Transverse colon (tissue), 4 donors: ENCODE results near the gene PSPH. TPM values are rescaled to one million over a fixed set of nuclear protein-coding genes. Genes with fewer than 3 reads are reported as not detected.

Experiments
- DNase-seq: peaks from one replicate; pipeline ENCODE4 v3.0.0-alpha.2; 2019
- H3K27ac ChIP-seq, 4 donors: fragments of 200-600 bp; sonication (generic); 2 replicates each; pipeline ENCODE4 v1.5.1; 2016 to 2018; ENCODE audit warnings: inconsistent platforms in 4 of 4
- H3K27me3 ChIP-seq: fragments of 200-600 bp; sonication (generic); 2 replicates; pipeline ENCODE4 v1.5.1; 2017; ENCODE audit warnings: inconsistent platforms
- H3K36me3 ChIP-seq, 4 donors: fragments of 200-600 bp; sonication (generic); 2 replicates each; pipeline ENCODE4 v1.5.1; 2017 to 2019; ENCODE audit warnings: inconsistent platforms in 4 of 4
- H3K4me1 ChIP-seq, 4 donors: fragments of 200-600 bp; sonication (generic); 2 replicates each; pipeline ENCODE4 v1.5.1; 2017 to 2020; ENCODE audit warnings: inconsistent platforms in 4 of 4
- H3K4me3 ChIP-seq, 4 donors: fragments of 200-600 bp; sonication (generic); 1 replicate in 1 of 4; 2 replicates in 3 of 4; pipeline versions ENCODE4 v1.5.1 to v1.6.1; 2017 to 2019; ENCODE audit warnings: inconsistent platforms in 4 of 4
- H3K9me3 ChIP-seq, 2 donors: fragments of 200-600 bp; sonication (generic); 2 replicates each; pipeline ENCODE4 v1.5.1; 2017 to 2019; ENCODE audit warnings: inconsistent platforms in 2 of 2
- EP300 ChIP-seq: sonication (generic); formaldehyde crosslinking; IDR thresholded peaks from one replicate; pipeline ENCODE4 v1.6.1; 2017; ENCODE audit warnings: antibody characterized with exemption, low read depth
- POLR2A ChIP-seq: fragments of 450-650 bp; IDR thresholded peaks from one replicate; pipeline ENCODE4 v1.6.1; 2016; ENCODE audit warnings: antibody characterized with exemption, mild to moderate bottlenecking, moderate library complexity
- POLR2AphosphoS5 ChIP-seq, 3 donors: sonication (generic); formaldehyde crosslinking; IDR thresholded peaks; one replicate each; pipeline ENCODE4 v1.6.1; 2016; ENCODE audit warnings: antibody characterized with exemption in 3 of 3
- WGBS, 2 donors: methylation state at CpG; one replicate each; pipeline ENCODE4 v1.1.5; 2018; ENCODE audit warnings: low coverage in 1 of 2; 5-methylcytosine and 5-hydroxymethylcytosine counted together
- in situ Hi-C, 4 donors: fragments of 200-750 bp; cut with MboI; loops; one replicate each; pipeline versions ENCODE4 v1.15.0 to v1.15.1; 2017; ENCODE audit warnings: low sequenced_read_pairs in 3 of 4, low pct_ligation_motif_present in 1 of 4, low pct_unique_long_range_greater_than_20kb in 1 of 4
- intact Hi-C: fragments of 100-400 bp; cut with DNase I; formaldehyde crosslinking; loops from one replicate; pipeline ENCODE4 v1.15.1; 2023; ENCODE audit warnings: low total_unique reads
- total RNA-seq, 4 donors: library from RNA; depleted of rRNA; stranded (reverse); fragments of >200 nt; gene quantifications; one replicate each; pipeline ENCODE4 v1.1.0, GENCODE V29; 2016
- TF ChIP-seq, protein P1 (sequence below), 5 experiments: fragments of 200-600 bp in 3 of 5; fragments of 450-650 bp in 2 of 5; sonication (generic) in 3 of 5; IDR thresholded peaks; 1 replicate in 2 of 5; 2 replicates in 3 of 5; pipeline ENCODE4 v1.5.1; 2016 to 2017; ENCODE audit warnings: antibody characterized with exemption in 5 of 5, inconsistent platforms in 3 of 5, mild to moderate bottlenecking in 2 of 5, moderate library complexity in 1 of 5

PSPH gene
- total RNA-seq, 4 donors from 2014 or later = 8.9 to 15.1 (median 10.0) TPM

DNA sequence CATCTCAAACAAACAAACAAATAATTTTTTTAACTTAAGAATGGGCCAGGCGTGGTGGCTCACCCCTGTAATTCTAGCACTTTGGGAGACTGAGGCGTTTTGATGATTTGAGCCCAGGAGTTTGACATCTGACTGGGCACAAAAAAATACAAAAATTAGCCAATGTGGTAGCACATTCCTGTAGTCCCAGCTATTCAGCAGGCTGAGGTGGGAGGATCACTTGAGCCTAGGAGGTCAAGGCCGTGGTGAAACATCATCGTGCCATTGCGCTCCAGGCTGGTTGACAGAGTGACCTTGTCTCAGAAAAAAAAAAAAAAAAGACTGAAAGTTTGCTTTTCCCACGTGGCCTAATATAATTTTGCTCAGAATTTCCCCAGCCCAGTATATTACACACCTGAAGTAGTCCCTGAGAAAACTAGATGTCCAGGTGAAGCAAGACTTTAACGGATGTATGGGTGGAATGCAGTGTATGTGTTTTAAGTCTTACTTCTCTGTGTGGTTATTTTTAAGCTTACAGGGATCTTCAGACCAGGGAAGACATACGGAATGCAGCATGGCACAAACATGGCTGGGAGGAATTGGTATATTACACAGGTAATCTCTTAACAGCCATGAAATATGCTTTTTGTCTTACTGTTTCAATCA lies 54.3 kb downstream of the PSPH start:
- no peak overlapping the region for H3K4me3 ChIP-seq
- DNase-seq = no peak
- TF ChIP-seq POLR2AphosphoS5 (IDR thresholded peaks at IDR 0.05) (no peak), POLR2A (no peak), EP300 (no peak)
- TF ChIP-seq, protein P1, sequence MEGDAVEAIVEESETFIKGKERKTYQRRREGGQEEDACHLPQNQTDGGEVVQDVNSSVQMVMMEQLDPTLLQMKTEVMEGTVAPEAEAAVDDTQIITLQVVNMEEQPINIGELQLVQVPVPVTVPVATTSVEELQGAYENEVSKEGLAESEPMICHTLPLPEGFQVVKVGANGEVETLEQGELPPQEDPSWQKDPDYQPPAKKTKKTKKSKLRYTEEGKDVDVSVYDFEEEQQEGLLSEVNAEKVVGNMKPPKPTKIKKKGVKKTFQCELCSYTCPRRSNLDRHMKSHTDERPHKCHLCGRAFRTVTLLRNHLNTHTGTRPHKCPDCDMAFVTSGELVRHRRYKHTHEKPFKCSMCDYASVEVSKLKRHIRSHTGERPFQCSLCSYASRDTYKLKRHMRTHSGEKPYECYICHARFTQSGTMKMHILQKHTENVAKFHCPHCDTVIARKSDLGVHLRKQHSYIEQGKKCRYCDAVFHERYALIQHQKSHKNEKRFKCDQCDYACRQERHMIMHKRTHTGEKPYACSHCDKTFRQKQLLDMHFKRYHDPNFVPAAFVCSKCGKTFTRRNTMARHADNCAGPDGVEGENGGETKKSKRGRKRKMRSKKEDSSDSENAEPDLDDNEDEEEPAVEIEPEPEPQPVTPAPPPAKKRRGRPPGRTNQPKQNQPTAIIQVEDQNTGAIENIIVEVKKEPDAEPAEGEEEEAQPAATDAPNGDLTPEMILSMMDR (IDR thresholded peaks at IDR 0.05) = no peak
- H3K4me1 ChIP-seq = no peaks in the 10 kb centered on the region
- H3K9me3 ChIP-seq = no peaks in the 10 kb centered on the region
- WGBS, 2 donors = 88 to 100% methylated on average over 1 to 8 of the region's 8 CpGs
- in situ Hi-C loops = no loop called here
- H3K27ac ChIP-seq = no peak overlapping the region
- no peaks in the 10 kb centered on the region for H3K27me3 ChIP-seq
- intact Hi-C loops = no loop called here
- H3K36me3 ChIP-seq = peaks cover 0 to 31% (median 3%) of the 10 kb centered on the region in 4 donors

DNA sequence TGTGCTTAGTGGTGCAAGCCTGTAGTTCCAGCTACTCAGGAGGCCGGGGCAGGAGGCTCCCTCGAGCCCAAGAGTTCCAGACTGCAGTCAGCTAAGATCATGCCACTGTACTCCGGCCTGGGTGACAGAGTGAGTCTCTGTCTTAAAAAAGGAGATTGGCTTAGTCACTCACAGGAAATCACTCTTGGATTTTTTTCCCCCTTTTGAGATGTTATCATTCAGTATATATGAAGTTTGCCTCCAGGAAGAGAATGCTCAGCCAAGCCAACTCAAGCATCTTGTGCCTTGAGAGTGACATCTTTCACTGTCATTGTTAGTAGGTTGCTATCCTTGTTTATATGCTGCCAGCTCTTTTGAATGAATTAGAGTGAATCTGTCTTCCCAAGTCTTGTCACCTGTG lies 58.9 kb downstream of the PSPH start:
- peaks cover 0 to 32% (median 9%) of the 10 kb centered on the region in 4 donors for H3K36me3 ChIP-seq
- DNase-seq = no peak
- no peak overlapping the region for H3K4me3 ChIP-seq
- no peaks in the 10 kb centered on the region for H3K4me1 ChIP-seq
- in situ Hi-C loops = no loop called here
- H3K27me3 ChIP-seq = no peaks in the 10 kb centered on the region
- 60 to 80% methylated on average over 1 to 3 of the region's 3 CpGs for WGBS, 2 donors
- intact Hi-C loops = no loop called here
- no peaks in the 10 kb centered on the region for H3K9me3 ChIP-seq
- H3K27ac ChIP-seq = no peak overlapping the region
- TF ChIP-seq POLR2AphosphoS5 (IDR thresholded peaks at IDR 0.05) (no peak), POLR2A (no peak), EP300 (no peak)
- TF ChIP-seq, protein P1 (IDR thresholded peaks at IDR 0.05) = no peak

DNA sequence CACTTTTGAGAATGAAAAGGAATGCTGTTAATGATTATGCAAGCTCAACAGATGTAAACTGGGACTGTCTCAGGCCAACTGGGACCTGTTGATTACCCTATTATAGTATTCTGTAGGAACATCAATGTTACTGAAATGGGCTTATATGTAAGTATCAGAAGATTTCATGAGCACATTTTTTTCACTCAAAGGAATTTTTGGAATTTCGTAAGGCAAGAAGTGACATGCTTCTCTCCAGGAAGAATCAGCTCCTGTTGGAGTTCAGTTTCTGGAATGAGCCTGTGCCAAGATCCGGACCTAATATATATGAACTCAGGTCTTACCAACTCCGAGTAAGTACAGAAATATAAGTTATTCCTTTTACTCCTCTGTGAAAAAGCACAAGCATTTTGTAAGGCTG lies 67.7 kb downstream of the PSPH start:
- 94 to 100% methylated on average over 2 to 3 of the region's 3 CpGs for WGBS, 2 donors
- H3K9me3 ChIP-seq = no peaks in the 10 kb centered on the region
- intact Hi-C loops (no loop called here), in situ Hi-C loops (no loop called here)
- H3K27me3 ChIP-seq = no peaks in the 10 kb centered on the region
- H3K4me3 ChIP-seq = no peak overlapping the region
- peaks cover 0 to 79% (median 37%) of the 10 kb centered on the region in 4 donors for H3K36me3 ChIP-seq
- TF ChIP-seq EP300 = no peak
- TF ChIP-seq POLR2A = no peak
- TF ChIP-seq, protein P1 (IDR thresholded peaks at IDR 0.05) = no peak
- TF ChIP-seq POLR2AphosphoS5 (IDR thresholded peaks at IDR 0.05) = no peak
- DNase-seq = no peak
- H3K4me1 ChIP-seq = no peaks in the 10 kb centered on the region
- H3K27ac ChIP-seq = no peak overlapping the region

DNA sequence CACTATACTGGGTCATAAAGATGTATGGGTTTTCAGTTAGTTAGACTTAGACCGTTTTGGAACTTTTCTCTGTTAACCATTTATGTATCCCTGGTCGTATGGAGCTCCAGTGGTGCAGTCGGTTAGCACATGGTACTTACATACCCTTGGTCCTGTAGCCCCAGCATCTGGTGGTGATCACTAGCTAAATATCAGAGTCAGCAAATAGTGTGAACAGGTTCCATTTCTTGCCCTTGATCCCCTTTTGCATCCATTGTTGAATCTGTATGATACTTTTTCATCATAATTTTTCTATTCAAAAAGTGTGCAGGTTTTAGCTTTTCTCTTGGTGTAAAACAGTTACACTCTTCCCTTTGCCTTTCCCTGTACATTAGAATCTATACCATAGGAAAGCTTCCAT lies 71.0 kb downstream of the PSPH start:
- H3K4me3 ChIP-seq = no peak overlapping the region
- in situ Hi-C loops (no loop called here), intact Hi-C loops (no loop called here)
- no peaks in the 10 kb centered on the region for H3K9me3 ChIP-seq
- WGBS, 2 donors = 87 to 91% methylated on average over 3 of the region's 3 CpGs
- no peaks in the 10 kb centered on the region for H3K27me3 ChIP-seq
- TF ChIP-seq POLR2A = no peak
- TF ChIP-seq POLR2AphosphoS5 (IDR thresholded peaks at IDR 0.05) = no peak
- no peak for TF ChIP-seq EP300
- TF ChIP-seq, protein P1 (IDR thresholded peaks at IDR 0.05) = no peak
- H3K36me3 ChIP-seq = peaks cover 0 to 73% (median 34%) of the 10 kb centered on the region in 4 donors
- H3K27ac ChIP-seq = no peak overlapping the region
- no peak for DNase-seq
- H3K4me1 ChIP-seq = peaks cover 0 to 6% (median 0%) of the 10 kb centered on the region in 4 donors
